ENCODE data around the gene FAXC.
"Not testable (repeated sequence)": the region's sequence is repeated elsewhere in the genome, so short reads cannot be mapped to it uniquely, and the experiment has no call there.

Gene FAXC

DNA sequence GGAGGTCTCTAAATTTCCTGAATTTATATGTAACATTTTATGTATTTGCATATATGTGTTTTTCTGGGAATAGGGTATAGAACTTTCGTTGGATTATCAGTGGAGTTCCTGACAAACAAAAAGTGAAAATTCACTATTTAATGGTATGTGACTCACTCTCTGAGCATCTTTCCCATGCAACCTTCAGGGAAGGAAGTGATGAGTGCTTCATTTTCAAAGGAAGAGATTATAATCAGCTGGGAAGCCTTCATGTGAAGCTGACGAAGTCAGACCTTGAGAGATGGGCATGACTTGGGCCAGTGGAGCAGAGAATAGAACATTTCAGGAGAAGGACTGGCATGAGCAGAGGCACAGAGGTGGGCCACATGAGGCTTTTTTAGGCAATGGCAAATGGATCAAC is 72.7 kb downstream of the FAXC start:
- no peak for DNase-seq

DNA sequence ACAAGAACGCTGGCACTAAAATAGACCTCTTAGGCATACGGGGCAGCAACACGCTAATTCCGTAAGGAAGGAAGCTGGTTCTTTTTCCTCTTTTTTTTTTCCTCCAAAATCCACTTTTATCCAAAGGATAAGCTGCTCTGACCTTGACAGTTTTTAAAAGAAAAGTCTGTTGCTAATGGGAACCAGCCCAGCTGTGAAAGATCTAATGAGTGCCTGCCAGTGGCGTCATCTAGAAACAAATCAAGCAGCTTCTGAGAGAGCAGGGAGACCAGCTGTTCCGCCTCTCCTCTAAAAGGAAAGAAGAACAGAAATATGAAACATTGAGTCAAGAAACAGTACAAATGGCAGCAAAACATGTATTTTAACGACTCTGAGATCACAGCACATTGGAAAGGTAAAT is 78.6 kb downstream of the FAXC start:
- DNase-seq: no peak

DNA sequence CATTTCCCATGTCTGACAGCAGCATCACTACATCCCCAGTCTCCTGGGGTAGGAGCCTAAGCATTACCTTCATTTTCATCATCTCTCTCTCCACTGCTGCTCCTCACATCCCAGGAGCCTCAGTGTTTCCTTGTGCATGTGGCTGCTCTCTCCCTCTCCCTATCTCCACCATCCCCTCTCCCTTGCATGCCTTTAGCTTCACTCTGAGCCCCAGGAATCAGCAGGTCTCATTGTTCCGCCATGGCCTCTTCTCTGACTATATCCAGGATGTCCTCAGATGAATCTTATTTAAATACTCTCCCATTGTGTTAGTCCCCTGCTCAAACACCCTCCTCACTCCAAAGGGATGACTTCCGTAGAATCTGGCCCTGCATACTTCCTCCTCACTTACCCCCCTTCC is 79.4 kb downstream of the FAXC start:
- no peak for DNase-seq

DNA sequence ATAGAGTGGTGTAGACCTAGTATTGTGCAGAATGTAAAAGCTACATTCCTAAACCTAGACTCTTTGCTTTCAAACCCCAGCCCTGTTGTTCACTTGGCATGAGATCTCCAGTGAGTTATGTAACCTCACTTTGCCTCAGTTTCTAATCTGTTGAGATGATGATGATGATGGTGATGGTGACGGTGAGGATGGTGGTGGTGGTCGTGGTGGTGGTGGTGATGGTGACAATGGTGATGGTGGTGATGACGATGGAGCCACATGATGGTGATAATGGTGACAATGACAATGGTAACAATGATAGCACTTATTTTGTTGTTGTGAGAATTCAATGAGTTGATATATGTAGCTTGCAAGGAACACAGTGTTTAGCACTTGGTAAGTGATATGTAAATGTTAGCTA is 80.3 kb downstream of the FAXC start:
- DNase-seq: no peak

DNA sequence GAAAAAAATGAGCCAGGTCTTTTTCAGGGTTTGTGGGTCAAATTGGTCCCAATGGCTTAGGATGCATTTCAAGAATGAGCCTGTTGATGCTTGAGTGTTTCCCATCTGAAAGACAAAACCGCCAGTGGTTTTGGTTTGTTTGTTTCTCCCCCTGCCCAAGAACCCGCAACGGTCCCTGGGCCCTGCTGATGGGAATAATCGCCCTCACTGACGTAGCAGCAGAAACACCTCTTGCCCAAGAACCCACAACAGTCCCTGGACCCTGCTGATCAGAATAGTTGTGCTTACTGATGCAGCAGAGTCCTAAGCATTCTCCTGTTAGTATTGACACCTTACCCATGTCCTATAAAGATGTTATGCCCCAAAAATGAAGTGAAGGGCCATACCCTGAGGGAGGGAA is 82.5 kb downstream of the FAXC start:
- not testable (repeated sequence) for DNase-seq

DNA sequence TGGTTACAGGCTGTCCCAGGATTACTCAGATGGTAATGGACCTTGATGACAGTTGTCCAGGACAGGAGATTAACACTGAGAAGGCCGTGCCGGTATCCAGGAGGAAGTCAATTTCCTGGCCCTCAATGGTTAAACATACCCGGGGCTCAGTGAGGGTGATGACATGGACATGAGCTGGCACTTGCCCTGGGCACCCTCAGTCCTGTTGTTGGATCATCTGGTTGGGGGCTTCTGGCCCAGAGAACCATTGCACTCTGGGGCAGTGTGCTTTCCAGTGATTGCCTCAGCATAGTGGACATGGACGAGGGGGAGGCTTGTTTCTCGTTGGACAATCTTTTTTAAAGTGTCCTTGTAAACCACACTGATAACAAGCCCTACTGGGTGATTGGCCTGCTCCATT is 84.0 kb downstream of the FAXC start:
- DNase-seq: not testable (repeated sequence)

DNA sequence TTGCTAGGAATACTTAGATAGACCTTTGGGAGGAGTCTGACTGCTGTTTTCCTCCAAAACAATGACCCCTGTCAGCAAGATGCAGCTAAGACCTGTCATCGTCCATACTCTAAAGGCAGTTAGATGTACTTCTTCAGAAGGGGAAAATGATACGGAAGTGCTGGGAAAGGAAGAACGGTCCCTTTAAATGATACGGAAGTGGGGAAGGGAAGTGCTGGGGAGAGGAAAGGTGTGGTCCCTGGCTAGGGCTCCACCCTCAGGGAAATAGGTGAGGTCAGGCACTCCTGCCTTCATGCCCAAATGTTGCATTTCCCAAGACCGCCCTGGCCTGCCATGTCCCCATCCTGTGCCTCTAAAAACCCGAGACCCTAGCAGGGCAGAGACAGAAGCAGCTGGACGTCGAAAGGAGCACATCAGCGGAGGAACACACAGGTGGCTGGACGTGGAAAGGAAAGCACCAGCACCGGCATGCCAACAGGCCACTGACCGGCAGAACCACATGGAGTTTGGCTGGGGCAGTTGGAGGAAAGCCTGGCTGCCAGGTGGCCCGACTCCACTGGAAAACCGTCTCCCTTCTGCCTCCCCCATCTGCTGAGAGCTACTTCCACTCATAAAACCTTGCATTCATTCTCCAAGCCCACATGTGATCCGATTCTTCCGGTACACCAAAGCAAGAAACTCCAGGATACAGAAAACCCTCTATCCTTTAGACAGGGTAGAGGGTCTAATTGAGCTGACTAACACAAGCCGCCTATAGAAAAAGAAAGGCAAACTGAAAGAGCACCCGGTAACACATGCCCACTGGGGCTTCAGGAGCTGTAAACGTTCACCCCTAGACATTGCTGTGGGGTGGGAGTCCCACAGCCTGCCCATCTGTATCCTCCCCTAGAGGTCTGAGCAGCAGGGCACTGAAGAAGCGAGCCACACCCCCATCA is 94.6 kb downstream of the FAXC start:
- no peak for DNase-seq

DNA sequence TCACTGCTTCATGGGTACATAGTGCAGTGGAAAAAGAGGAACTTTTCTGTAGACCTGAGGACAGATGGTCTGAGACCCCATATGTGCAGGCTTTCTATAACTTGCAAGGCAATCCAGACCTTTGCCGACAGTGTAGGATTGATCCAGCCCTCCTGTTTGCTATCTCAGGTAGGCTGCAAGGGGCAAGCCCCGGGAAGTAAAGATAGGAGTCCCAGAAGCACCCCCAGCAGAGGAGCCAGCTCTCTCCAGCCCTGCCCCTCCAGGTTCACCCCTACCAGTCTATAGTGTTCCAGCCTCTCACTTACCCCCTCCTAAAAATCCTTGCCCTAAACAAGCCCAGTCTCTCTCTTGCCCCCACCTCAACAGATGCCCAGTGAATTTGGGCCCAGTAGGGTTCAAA is 96.2 kb downstream of the FAXC start:
- no peak for DNase-seq

DNA sequence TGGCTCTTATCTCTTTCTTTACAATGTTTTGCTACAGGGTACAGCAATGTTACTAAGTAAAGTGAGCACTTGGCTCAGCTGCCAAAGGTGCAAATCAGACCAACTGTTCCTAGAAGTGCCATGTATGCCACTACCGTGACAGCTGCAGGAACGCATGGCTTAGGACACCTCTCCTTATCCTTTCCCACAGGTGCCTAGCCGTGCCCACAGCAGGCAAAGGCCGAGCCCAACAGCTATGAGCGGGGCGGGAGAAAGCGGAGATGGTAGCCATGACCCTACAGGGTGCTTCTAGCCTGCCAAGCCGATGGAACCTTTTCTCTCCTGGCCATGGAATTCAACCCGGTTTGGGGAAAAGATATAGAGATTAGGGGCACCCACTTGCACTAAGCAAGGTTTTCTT is 97.1 kb downstream of the FAXC start:
- DNase-seq: no peak

DNA sequence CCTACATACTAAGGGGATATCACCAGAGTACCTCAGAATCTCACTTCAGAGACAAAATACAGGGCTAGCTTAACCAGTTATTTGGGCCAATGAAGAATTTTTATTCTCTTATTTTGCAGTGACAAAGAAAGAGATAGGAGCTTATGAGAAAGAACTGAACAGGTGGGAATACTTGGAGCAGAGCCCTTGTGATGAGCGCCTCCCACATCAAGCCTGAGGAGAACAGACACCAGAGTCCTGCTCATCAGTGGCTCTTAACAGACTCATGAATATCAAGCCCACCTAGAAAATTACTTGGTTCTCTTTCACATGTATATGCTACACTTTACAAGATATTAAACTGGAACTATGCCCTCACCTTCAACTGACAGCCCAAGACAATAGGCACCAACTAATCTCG is 99.0 kb downstream of the FAXC start:
- no peak for DNase-seq

DNA sequence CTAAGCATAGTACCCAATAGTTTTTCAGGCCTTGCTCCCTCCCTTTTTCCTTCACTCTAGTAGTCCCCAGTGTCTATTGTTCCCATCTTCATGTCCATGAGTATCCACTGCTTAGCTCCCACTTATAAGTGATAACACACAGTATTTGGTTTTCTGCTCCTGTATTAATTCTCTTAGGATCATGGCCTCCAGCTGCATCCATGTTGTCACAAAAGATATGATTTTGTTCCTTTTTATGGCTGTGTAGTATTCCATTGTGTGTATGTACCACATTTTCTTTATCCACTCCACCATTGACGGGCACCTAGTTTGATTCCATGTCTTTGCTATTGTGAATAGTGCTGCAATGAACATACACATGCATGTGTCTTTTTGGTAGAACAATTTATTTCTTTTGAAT is 102.9 kb downstream of the FAXC start:
- no peak for DNase-seq

DNA sequence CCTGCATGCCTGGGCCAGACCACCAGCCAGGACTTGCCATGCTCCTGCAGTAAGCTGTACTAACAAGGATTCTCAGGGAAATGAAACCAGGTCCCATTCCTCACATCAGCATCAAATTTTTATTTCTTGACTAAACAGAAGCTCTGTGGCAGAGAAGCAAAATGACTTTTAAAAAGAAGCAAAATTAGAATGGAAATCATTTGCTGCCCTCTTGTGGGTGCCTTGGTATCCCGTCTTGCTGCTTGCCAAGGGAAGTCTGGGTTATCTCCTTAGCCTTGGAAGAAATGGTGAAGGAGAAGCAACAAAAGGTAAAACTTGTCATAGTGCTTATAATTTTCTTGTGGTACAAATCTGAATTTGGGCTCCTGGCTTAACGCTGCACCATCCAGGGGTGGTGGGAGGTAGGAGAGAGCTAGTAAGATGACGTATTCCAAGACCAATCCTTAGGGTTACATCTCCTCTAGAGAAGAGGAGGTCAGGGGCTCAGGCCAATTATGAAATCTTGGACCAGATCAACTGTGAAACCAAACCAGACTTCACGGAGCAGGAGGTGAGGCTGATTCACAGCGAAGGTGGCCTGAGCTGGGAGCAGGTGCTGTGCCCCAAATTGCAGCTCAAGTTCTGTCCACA is 107.5 kb downstream of the FAXC start:
- no peak for DNase-seq

DNA sequence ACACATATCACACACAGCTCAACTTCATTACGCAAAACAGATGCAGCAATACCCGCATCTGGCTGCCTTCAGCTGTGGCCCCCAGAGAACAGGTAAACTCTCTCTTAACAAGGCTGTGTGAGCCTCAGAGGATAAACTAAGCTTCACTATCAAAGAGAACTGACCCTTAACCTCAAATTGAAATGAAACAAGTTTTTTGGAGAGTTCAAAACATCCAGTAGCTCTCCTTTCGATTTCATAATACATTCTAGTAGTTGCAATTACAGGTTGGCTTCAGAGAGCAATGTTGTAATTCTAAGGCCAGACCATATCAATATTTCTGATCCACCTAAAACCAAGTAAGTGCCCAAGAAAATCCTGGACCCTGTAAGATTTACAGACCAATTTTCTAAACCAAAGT is 113.5 kb downstream of the FAXC start:
- no peak for DNase-seq

DNA sequence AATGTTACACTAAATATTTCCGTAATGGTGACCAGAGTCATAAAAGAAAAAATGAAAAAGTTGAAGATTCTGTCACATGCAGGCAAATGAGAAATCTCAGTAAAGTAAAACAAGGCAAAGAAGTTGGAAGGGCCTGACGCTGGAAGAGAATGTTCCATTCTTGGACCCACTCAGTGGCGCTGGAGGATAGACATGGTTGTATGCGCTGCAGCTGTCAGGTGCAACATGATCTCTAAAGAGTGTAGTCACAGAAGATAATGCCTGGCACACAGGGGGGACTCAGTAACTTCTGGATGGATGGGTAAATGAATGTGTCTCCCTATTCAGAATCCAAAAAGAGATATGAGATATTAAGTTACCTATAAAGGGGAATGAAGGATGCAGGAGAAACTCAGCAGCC is 116.3 kb downstream of the FAXC start:
- DNase-seq: no peak

DNA sequence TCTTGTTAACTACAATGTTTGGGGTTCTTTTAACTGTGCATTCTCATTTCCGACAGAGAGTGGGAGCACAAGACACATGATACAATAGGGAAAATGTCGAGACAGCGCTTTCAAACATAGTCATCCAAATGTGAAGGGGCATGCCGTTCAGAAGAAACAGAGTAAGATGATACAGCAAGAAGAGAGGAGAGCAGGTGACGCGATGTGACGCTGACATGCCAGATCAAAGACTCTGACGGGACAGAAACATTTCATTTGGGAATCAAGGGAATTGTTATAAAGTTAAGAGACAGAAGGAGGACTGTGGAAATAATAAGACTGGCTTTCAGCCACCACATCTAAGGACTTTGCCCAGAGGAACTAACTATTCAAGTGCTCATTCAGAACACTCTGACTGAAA is 117.4 kb downstream of the FAXC start:
- no peak for DNase-seq

DNA sequence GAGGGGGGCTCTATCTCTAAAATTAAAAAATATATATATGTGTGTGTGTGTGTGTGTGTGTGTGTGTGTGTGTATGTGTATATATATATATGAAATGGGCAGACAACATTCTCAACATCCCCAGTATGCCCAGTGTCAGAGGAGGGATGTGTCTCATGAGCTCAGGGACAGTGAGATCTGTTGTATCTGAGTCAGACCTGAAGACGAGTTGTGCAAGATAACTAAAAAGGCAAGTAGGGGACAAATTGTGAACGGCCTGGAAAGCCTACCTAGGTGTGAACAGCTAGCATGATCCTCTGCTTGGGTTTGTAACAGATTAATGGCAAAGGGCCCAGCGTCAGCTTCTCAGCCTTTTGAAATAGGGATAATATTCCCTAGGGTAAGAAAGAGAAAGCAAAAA is 124.3 kb downstream of the FAXC start:
- DNase-seq: no peak
